Adipocyte (in vitro differentiated cells): ENCODE data around the gene PARVB.
"Not testable (repeated sequence)": the region's sequence is repeated elsewhere in the genome, so short reads cannot be mapped to it uniquely, and the experiment has no call there.

Experiments used
- DNase-seq: peaks from one replicate; pipeline ENCODE4 v3.0.0-alpha.2; 2015; ENCODE audit warnings: low read depth
- H3K27me3 ChIP-seq: replicated peaks from 2 replicates; pipeline ENCODE4 v1.7.0; 2013; ENCODE audit warnings: mild to moderate bottlenecking, low read length, moderate library complexity; ENCODE audit not compliant: control insufficient read depth, insufficient read depth
- H3K36me3 ChIP-seq: 2 replicates; pipeline ENCODE4 v1.7.0; 2013; ENCODE audit warnings: low read length, mild to moderate bottlenecking, moderate library complexity; ENCODE audit not compliant: control insufficient read depth, insufficient read depth, severe bottlenecking
- H3K4me1 ChIP-seq: 2 replicates; pipeline ENCODE4 v1.7.0; 2013; ENCODE audit warnings: mild to moderate bottlenecking, low read length, moderate library complexity; ENCODE audit not compliant: control insufficient read depth, insufficient read depth
- H3K4me3 ChIP-seq: 2 replicates; pipeline ENCODE4 v1.7.0; 2013; ENCODE audit warnings: mild to moderate bottlenecking, low read length, moderate library complexity
- H3K9ac ChIP-seq: 2 replicates; pipeline ENCODE4 v1.7.0; 2013; ENCODE audit warnings: mild to moderate bottlenecking, low read length, moderate library complexity
- H3K9me3 ChIP-seq: 2 replicates; pipeline ENCODE4 v1.7.0; 2013; ENCODE audit warnings: mild to moderate bottlenecking, low read length, moderate library complexity; ENCODE audit not compliant: control insufficient read depth

The PARVB gene

GRCh38 chr22:44045145-44045544 lies 21.0 kb downstream of the PARVB start:
- Histone ChIP-seq H3K9me3 (no peaks in the 10 kb centered on the region), H3K36me3 (no peaks in the 10 kb centered on the region)

GRCh38 chr22:44046485-44047141 lies 22.5 kb downstream of the PARVB start:
- Histone ChIP-seq H3K9me3 (no peaks in the 10 kb centered on the region), H3K4me3 (no peak overlapping the region), H3K9ac (no peak overlapping the region), H3K4me1 (peaks cover 22% of the 10 kb centered on the region), H3K27me3 (no peaks in the 10 kb centered on the region), H3K36me3 (no peaks in the 10 kb centered on the region)
- no peak for DNase-seq

More at GRCh38 chr22:44045145-44045544, 21.0 kb downstream of the PARVB start:
- Histone ChIP-seq H3K4me3 (no peak overlapping the region), H3K4me1 (peaks cover 22% of the 10 kb centered on the region), H3K27me3 (no peaks in the 10 kb centered on the region), H3K9ac (no peak overlapping the region)
- peak; percentile 65 for DNase-seq

GRCh38 chr22:44047891-44048301 lies 23.8 kb downstream of the PARVB start:
- no peak for DNase-seq
- no peaks in the 10 kb centered on the region for H3K27me3 ChIP-seq

GRCh38 chr22:44049486-44050231 lies 25.6 kb downstream of the PARVB start:
- Histone ChIP-seq H3K27me3 (no peaks in the 10 kb centered on the region), H3K9me3 (no peaks in the 10 kb centered on the region), H3K9ac (peak overlapping the region; percentile 4), H3K36me3 (no peaks in the 10 kb centered on the region), H3K4me1 (peaks cover 22% of the 10 kb centered on the region), H3K4me3 (no peak overlapping the region)
- no peak for DNase-seq

More at GRCh38 chr22:44047891-44048301, 23.8 kb downstream of the PARVB start:
- H3K36me3 ChIP-seq = no peaks in the 10 kb centered on the region
- no peaks in the 10 kb centered on the region for H3K9me3 ChIP-seq
- peaks cover 22% of the 10 kb centered on the region for H3K4me1 ChIP-seq
- no peak overlapping the region for H3K9ac ChIP-seq
- no peak overlapping the region for H3K4me3 ChIP-seq

GRCh38 chr22:44050766-44051355 lies 26.8 kb downstream of the PARVB start:
- no peak for DNase-seq
- H3K4me3 ChIP-seq = no peak overlapping the region
- no peaks in the 10 kb centered on the region for H3K9me3 ChIP-seq
- no peaks in the 10 kb centered on the region for H3K36me3 ChIP-seq
- H3K9ac ChIP-seq = no peak overlapping the region
- H3K27me3 ChIP-seq = no peaks in the 10 kb centered on the region
- H3K4me1 ChIP-seq = peaks cover 22% of the 10 kb centered on the region

- no peak overlapping the region for H3K9ac ChIP-seq
- no peaks in the 10 kb centered on the region for H3K27me3 ChIP-seq
- no peaks in the 10 kb centered on the region for H3K9me3 ChIP-seq
- H3K4me1 ChIP-seq = peaks cover 23% of the 10 kb centered on the region
- no peak for DNase-seq
- H3K4me3 ChIP-seq = no peak overlapping the region
- no peaks in the 10 kb centered on the region for H3K36me3 ChIP-seq
These were observed 27.3 kb downstream of the PARVB start for GRCh38 chr22:44051358-44051757.

GRCh38 chr22:44051961-44052360 lies 27.9 kb downstream of the PARVB start:
- no peaks in the 10 kb centered on the region for H3K36me3 ChIP-seq
- no peak overlapping the region for H3K9ac ChIP-seq
- DNase-seq = no peak
- H3K9me3 ChIP-seq = no peaks in the 10 kb centered on the region
- no peaks in the 10 kb centered on the region for H3K27me3 ChIP-seq
- H3K4me1 ChIP-seq = peaks cover 19% of the 10 kb centered on the region
- no peak overlapping the region for H3K4me3 ChIP-seq

- Histone ChIP-seq H3K4me1 (peaks cover 24% of the 10 kb centered on the region), H3K4me3 (no peak overlapping the region), H3K27me3 (no peaks in the 10 kb centered on the region), H3K36me3 (no peaks in the 10 kb centered on the region), H3K9me3 (peaks cover 7% of the 10 kb centered on the region), H3K9ac (no peak overlapping the region)
- no peak for DNase-seq
These were observed 31.7 kb downstream of the PARVB start for GRCh38 chr22:44055805-44056204.

GRCh38 chr22:44056649-44057048 lies 32.5 kb downstream of the PARVB start:
- Histone ChIP-seq H3K4me1 (peaks cover 24% of the 10 kb centered on the region), H3K9ac (peak overlapping the region; percentile 82)
- not testable (repeated sequence) for H3K9me3 ChIP-seq, DNase-seq, H3K27me3 ChIP-seq, H3K4me3 ChIP-seq, H3K36me3 ChIP-seq

- Histone ChIP-seq H3K4me3 (peak overlapping the region; percentile 61), H3K4me1 (peaks cover 24% of the 10 kb centered on the region), H3K9me3 (peaks cover 9% of the 10 kb centered on the region), H3K36me3 (no peaks in the 10 kb centered on the region), H3K9ac (peak overlapping the region; percentile 82), H3K27me3 (no peaks in the 10 kb centered on the region)
- no peak for DNase-seq
These were observed 33.4 kb downstream of the PARVB start for GRCh38 chr22:44057401-44057987.
